ENCODE measurements around the gene RAB34.

GRCh38 chr17:28746611-28747050, 29.0 kb upstream of the RAB34 start:
- TF ChIP-seq CTCF (IDR thresholded peaks at IDR 0.05): no peak
- TF ChIP-seq EP300 (IDR thresholded peaks at IDR 0.05): no peak

Data from sigmoid colon (tissue), 4 donors.